NCI-H526 (cell line): ENCODE measurements around the gene EFHD1.
"Not testable (repeated sequence)": the region's sequence is repeated elsewhere in the genome, so short reads cannot be mapped to it uniquely, and the experiment has no call there.

ENCODE experiments used
- DNase-seq, 2 experiments: peaks; one replicate each; lab custom pipeline; 2025; lab: John Stamatoyannopoulos, UW

EFHD1 gene

GRCh38 chr2:232696609-232697058 lies 63.2 kb downstream of the EFHD1 start:
- DNase-seq = peak in 1 of 2 experiments; percentile 39

- peak; percentile 92 to 97 for DNase-seq
Measured at GRCh38 chr2:232697059-232697806, 63.8 kb downstream of the EFHD1 start, which contains the start of gene GIGYF2. Gene GIGYF2, plus strand, starts transcription at chr2:232697331. Its CDS starts 37,867 bp downstream, at chr2:232735198.

- DNase-seq = peak in 1 of 2 experiments; percentile 67
Measured at GRCh38 chr2:232697807-232698110, 64.4 kb downstream of the EFHD1 start.

- DNase-seq = no peak
Measured at GRCh38 chr2:232698556-232699091, 65.2 kb downstream of the EFHD1 start.

GRCh38 chr2:232699110-232699509 lies 65.7 kb downstream of the EFHD1 start:
- DNase-seq = peak in 1 of 2 experiments; percentile 21

GRCh38 chr2:232700154-232700553 lies 66.8 kb downstream of the EFHD1 start:
- no peak for DNase-seq

- DNase-seq = no peak
Measured at GRCh38 chr2:232707076-232707475, 73.7 kb downstream of the EFHD1 start.

GRCh38 chr2:232713505-232713904 lies 80.1 kb downstream of the EFHD1 start:
- no peak for DNase-seq

- DNase-seq = no peak
Measured at GRCh38 chr2:232714969-232715368, 81.6 kb downstream of the EFHD1 start.

- not testable (repeated sequence) for DNase-seq
Measured at GRCh38 chr2:232720056-232720455, 86.7 kb downstream of the EFHD1 start.

GRCh38 chr2:232721261-232721660 lies 87.9 kb downstream of the EFHD1 start:
- no peak for DNase-seq

- no peak for DNase-seq
Measured at GRCh38 chr2:232721882-232722281, 88.5 kb downstream of the EFHD1 start.

GRCh38 chr2:232723027-232723426 lies 89.6 kb downstream of the EFHD1 start:
- DNase-seq = no peak

- no peak for DNase-seq
Measured at GRCh38 chr2:232728785-232729184, 95.4 kb downstream of the EFHD1 start.

GRCh38 chr2:232731470-232731869 lies 98.1 kb downstream of the EFHD1 start:
- no peak for DNase-seq
